Eye (tissue), 1 donor: ENCODE results near the gene MOB2.
"Not testable (repeated sequence)": the region's sequence is repeated elsewhere in the genome, so short reads cannot be mapped to it uniquely, and the experiment has no call there.

Source experiments
- DNase-seq: peaks from one replicate; pipeline ENCODE4 v3.0.0-alpha.2; 2015

Gene MOB2

DNA sequence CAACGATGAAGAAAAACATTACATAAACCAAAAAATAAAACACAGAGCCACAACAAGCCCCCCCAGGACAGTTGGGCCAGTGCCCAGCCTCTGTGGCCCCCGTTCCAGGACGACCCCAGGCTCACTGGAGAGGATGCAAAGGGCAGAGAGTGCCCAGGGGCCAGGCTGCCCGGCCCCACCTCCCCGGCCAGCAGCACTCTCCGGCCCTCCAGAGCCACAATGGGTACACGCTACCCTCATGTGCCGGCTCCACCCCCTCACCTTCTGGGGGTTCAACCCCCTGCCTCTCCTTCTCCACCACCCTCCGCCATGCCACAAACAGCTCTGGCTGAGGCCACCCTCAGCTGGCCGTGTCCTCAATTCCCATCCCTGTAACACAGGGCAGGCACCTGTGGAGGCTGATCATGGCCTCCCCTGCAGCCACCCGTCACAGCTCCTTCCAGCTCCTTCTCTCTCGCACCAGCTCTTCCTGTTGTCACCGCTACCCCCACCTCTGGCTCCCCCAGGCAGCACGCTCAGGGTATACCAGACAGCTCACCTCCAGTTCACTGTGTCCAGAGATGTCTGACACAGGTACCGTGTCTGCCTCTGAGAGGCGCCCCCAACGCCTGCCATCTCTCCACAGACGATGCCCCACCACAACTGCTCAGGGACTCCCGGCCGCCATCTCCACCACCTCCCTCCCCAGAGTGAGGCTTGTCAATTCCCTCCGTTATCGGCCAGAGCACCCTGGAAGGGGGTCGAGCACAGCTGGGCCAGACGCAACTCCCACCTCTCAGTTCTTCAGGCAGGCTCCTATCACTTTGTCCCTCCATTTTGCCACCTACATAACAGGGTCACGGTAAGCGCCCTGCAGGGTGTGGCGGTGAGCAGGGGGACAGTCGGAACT, 30.8 kb upstream of the MOB2 start:
- DNase-seq, result no peak

DNA sequence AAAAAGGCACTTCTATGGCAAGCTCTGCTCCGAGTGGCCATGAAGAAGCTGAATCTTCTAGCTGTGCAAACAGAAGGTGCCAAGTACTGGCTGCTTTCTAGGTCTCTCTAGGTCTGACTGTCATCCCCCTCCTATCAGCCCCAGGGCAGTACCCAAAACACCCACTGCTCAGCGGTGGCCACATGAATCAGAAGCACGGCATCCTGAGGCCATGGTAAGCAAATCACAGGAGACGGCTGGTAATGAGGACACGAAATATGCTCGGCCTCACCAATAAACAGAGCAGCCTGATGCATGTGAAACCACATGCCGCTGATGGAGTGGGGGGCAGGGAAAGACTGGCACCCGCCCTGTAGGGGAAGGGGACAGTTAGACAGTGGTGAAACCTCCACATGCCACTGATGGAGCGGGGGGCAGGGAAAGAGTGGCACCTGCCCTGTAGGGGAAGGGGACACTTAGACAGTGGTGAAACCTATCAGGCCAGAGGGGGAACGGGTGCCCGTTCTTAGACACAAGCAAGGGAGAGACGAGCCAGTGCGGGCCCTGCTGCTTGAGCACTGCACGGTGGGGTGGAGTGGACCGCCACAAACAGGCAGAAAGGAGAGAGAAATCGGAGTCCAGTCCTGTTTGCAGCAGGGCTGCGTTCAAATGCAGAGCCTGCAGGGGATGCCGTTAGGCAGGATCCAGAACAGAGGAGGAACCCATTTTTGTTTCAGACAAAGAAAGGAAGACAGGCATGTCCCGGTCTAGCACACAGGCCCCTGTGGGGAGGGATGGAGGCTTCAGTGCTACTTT, 29.9 kb upstream of the MOB2 start:
- DNase-seq, result no peak

DNA sequence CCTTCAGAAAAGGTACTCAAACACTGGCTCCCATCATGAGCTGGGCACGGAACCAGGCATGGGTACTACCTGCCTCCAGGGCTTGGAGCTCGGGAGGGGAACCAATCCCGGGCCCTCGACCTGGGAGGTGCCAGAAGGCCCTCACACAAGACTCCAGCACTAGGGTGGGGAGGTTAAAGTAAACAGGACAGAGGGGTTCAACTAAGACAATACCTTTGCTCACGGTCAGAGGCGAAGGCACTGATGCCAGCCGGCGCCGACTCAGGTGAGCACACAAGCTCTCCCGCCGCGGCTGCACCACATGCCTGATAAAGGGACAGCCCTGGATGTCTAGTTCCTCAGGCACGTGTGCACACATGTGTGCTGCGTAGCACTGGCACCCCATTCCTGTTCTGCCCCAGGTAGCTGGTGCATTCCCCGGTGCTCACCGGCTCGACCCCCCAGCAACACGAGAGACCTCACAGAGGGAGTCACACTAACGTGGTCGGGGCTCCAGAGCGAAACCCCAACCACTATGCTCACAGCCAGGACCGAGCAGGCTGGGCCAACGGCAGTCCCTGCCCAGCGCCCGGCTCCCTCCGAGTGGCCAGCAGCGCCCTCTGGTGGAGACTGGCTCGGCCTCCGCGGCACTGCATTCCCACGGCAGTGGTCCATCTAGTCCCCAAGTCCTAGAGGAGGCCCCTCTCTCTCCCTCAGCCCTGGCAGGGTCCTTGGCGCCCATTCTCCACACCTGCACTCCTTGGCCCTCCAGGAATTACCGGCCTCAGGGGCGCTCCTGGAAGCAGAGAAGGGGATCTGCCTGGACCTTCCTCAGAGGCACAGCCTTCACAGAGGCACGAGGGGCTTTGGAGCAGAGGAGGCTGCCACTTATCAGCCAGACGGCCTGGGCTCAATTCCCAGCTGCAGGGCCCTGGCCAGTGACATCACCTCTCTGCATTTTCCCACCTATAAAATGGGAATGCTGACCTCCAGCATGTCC, 28.8 kb upstream of the MOB2 start:
- peak; percentile 94 for DNase-seq

DNA sequence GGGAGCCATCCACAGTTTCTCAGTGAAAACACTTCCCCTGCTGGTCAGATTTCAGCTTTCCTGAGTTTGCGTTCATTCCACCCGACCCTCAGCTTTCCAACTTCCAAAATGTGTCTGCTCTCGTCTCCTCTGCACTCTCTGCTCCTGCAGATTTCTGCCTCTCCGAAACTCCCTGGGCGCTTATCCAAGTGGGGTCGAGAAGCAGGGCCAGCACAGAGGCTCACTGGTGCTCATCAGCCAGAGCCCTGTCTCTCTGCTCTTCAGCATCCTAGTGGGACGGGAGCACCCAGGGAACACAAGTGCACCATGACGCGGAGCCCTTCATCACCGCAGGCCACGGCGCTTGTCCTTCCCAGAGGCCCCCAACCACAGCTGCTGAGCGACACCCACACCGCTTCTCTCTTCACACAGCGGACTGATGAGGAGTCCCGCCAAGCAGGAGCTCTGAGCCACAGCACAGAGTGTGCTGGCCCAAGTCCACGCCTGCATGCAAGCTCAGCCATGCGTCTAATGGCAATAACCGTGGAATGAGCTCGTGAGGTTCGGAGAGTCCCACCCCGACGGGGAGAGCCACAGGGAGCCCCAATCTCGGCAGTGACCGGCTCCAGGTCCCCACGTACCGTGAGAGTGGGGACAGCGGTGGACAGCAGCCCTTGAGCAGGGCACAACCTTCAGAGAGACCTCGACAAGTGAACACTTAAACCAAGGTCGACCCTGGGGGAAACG, 27.9 kb upstream of the MOB2 start:
- no peak for DNase-seq

DNA sequence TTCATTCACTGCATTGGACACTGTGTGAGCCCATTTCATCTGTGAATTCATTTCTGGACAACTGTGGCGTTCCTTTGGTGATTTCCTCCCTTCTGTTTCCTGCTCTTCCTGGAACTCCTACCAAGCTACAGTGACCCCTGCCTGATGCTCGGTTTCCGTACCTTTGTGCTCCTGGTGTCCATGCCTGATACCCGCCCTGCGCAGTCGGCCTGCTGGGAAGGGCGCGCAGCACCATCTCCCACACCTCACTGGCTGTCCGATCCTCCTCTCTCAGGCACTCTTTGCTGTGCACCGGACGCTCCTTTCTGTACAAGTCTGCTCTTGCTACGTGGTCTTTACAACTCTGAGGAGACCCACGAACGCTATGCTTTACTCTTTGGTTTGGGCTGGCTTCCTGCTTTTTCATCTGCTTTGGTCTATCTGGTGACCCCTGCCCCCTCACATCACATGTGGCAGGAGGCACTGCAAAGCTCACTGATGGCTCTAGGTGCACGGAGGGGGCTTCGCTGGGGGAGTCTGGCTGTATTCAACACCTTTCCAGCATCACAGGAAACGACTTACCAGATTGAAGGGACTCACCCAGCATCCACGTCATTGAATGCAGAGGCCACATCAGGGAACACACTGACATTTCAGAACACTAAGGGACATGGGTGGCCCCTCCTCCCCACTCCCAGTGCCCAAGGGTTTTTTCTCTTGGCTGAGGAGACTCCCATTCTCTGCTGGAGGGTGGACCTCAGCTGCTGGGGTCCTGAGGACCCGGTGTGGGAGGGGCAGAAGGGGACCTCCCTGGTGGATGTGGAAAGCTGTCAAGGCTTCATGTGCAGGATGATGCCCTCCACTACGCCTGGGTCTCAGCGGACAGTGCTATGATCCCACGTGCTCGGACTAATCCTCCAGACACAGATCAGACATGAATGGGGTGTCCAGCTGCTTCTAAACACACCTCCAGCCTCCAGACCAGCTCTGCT, 27.0 kb upstream of the MOB2 start:
- DNase-seq, result no peak

DNA sequence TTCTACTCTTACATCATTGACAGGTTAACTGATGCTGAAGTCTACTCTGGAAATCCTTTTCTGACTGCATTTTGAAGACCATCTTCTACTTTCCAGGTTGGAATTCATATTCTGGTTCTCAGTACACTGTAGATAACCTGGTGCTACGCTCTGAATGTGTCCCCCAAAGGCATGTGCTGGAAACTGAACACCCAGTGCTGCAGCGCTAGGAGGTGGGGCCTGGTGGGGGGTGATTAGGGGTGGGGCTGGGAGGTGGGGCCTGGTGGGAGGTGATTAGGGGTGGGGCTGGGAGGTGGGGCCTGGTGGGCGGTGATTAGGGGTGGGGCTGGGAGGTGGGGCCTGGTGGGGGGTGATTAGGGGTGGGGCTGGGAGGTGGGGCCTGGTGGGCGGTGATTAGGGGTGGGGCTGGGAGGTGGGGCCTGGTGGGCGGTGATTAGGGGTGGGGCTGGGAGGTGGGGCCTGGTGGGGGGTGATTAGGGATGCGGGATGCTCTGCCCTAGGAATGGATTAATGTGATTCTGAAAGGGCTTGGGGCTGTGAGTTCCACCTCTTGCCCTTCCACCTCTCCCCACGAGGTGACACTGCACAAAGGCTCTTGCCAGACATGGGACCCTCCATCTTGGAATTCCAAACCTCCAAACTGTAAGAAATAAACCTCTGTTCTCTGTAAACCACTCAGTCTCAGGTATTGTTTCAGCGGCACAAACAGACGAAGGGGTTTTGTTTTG, 26.1 kb upstream of the MOB2 start:
- not testable (repeated sequence) for DNase-seq

DNA sequence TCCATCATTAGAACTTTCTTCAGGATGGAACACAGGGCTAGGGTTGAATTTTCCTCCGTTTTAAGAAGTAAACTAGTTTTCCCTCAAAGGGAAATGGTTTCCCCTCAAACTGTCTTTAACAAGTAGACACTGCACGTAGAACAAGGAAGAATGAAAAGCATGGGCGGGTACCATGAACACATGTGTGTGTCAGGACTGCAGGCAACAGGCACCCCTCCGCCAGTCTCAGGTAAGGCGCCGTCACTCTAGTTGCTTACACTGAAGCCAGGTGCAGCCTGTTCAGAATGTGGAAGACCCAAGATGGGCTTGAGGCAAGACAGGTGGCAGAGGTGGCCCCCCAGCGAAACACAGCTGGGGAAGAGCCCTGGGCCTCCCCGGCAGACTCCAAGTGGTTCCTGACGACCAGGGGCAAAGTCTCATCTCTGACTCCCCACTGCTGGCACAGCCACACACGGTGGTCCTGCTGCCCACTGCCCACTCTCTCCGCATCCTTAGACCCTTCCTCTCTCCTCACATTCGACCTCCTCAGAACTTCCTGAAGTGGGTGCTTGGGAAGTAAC, 25.4 kb upstream of the MOB2 start:
- DNase-seq, result no peak

DNA sequence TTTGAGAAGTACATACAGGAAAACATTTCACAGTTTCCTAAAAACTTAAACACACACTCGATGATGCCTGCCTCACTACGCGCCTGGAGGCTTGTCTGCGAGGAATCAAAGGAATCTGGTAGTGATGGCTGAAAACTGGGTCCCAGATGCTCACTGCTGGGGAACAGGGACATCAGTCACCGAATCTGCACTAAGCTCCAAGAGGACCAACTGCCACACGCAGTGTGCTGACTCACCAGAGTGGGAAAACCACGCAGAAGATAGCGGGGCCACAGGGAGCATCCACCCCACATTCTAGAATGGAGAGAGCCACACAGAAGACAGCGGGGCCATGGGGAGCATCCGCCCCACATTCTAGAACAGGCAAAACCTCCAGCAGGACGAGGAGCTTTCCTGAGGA, 24.3 kb upstream of the MOB2 start:
- DNase-seq, result no peak

DNA sequence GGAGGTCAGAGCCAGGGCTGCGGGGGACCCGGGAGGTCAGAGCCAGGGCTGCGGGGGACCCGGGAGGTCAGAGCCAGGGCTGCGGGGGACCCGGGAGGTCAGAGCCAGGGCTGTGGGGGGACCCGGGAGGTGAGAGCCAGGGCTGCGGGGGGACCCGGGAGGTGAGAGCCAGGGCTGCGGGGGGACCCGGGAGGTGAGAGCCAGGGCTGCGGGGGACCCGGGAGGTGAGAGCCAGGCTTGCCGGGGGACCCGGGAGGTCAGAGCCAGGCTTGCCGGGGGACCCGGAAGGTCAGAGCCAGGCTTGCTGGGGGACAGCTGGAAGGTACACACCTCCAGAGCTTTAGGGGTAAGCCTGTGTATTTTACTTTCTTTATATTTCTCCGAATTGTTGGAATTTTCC, 23.8 kb upstream of the MOB2 start:
- DNase-seq, result not testable (repeated sequence)

DNA sequence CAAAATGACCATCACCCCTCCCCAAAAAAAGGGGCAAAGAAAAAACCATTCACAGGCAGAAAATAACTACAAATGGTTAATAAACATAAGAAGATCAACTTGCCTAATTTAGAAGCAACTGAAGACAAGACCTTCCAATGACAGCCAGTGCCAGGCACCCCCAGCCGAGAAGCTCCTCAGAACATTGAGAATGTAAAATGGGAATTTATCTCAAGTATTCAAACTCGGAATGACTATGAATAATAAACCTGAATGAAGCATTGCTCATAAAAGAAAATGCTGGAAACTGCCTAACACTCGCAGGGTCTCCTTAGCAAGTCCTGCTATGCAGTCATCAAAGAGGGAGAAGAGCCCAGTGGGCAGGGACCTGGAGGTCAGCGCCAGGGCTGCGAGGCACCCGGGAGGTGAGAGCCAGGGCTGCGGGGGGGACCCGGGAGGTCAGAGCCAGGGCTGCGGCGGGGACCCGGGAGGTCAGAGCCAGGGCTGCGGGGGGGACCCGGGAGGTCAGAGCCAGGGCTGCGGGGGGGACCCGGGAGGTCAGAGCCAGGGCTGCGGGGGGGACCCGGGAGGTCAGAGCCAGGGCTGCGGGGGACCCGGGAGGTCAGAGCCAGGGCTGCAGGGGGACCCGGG, 23.2 kb upstream of the MOB2 start:
- DNase-seq, result no peak

DNA sequence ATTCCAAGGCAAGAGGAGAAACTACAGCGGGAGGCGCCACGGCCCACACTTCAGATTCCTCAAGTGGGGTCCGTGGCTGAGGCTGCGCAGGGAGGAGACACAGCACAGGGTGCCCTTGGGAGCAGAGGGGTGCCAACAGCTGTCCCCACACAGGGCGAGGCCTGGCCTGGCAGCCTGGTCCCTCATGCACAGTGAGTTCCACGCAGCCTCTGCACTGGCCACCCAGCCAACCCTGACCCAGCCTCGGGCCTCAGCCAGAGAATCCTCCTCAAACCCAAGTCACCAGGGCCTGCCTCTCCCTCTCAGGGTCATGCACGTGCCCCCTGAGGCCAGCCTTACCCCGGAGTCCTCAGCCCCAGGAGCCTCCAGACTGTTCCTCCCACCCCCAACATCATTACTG, 22.4 kb upstream of the MOB2 start:
- DNase-seq, result no peak

DNA sequence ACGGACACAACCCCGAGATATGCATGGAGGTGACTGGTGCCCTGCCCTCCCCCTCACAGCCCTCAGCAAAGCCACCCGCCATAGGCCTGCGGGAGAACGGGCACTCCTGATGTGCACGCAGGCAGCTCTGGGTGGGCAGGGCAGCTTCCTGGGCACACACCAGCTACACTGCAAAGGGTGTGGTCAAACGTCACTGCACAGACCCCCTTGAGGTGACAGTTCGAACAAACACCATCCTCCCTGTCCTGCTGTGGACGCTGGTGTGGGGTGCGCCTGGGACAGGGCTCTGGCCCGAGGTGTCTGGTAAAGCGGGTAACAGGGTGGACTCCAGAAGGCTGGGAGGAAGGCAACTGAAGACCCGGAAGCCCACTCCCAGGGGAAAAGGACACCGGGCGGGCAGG, 21.9 kb upstream of the MOB2 start:
- no peak for DNase-seq

DNA sequence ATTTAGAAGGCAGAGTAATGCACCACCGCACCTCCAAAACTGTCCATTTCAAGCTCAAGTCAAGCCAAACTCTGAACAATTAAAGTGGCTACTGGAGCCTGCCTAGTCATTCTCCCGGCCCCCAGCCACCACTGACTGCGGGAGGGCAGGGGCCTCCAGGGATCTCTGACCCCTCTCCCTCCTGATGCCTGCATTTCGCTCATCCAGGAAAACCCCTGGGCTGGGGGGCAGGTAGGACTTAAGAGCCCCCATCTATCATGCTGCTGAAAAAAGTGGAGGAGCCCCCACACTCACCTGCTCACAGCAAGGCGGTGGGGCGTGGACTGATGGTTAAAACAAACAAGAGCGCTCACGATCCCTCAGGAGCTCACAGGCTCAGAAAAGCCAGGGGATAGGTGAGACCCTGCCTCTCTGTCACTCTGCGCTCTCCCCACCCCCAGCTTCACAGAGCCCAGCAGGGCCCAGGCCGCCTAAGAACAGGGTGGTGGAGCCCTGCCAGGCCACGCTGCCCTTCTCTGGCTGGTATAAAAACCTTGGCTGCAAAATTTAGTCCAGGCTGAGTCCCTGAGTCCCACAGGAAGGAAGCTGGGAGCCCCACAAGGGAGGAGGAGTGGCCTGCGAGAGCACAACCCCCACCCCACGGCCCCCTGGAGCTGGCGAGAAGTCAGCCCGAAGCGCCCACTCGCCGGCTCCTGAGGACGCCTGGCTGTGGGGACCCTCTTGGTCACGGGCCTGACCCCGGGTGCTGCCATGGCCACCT, 21.0 kb upstream of the MOB2 start:
- no peak for DNase-seq

DNA sequence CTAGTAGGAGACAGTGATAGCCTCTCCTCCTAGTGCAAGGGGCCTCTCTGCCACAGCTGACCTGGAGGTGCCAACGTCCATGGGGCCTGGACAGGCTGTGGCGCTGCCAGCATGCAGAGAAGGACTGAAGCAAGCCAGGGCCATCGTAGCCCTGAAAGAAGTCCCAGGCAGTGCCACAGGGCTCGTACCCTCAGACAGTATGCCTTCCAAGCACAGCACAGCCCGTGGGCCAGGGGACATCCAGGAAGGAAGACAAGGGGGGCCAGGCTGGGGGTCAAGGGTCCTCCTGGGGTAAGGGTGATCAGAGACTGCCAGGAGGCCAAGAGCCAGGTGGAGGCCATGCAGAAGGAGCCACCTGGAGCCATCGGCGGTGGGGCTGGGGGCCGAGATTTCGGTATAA, 20.4 kb upstream of the MOB2 start:
- DNase-seq, result no peak

DNA sequence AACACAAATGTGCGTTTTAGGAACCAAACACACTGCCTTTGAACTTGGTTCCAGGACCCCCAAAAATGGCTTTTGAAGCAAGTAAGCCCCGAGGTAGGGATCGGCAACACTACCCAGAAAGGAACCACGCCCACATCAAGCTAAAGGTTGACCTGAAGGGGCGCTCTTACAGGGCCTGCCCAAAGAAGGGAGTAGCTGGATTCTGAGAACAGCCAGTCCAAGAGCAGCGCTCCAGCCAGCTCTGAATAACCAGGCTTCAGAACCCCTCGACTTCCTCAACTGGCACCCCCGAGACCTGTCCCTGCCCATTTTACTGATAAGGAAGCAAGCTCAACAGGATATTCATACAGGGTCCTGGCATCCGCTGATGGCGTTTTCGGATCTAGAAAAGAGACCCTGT, 18.9 kb upstream of the MOB2 start:
- no peak for DNase-seq

DNA sequence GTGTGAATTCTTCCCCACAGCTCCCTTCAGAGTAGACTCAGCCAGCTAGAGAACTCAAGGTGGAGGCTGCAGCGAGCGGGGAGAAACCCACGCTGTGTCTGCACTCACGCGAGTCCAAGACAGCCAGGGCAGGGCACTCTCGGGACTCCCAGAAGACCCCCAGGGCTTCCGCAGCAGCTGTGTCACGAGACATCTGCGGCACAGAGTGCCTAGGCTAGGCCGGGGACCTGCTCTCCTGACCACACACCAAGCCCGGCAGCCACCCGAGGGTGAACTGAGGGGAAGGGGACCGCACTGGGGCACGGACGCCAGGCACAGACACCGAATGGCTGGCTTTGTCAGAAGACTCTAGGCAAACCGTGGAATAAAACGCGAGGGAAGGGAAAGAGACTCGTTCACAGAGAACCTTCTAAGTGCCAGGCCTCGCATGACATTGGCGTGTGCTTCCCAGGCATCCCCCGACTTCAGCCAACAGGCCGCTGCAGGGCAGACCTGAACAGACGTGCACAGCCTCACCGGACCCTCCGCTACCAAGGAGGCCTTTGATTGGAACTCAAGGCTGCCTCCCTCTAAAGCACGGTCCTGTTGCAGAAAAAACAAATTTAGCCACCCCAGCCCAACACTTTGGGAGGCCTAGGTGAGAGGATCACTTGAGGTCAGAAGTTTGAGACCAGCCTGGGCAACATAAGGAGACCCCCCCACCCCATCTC, 18.2 kb upstream of the MOB2 start:
- DNase-seq, result no peak

DNA sequence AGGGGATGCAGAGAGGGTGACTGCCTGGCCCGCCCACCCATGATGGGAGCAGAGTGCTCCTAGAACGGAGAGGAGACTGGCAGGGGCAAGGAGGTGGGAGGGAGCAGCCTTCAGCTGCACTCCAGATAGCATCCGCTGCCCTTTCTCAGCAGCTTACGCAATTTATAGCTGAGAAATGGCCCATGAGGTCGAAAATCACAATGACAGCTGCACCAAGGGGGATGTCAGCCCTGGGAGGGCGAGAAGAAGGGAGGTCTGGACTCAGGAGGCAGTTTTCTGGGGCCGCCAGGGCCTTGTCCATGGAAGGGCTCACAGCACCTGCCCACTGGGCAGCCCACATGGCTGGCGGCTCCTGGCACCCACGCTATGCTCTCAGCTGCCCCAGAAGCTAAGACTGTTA, 17.6 kb upstream of the MOB2 start:
- DNase-seq, result no peak

DNA sequence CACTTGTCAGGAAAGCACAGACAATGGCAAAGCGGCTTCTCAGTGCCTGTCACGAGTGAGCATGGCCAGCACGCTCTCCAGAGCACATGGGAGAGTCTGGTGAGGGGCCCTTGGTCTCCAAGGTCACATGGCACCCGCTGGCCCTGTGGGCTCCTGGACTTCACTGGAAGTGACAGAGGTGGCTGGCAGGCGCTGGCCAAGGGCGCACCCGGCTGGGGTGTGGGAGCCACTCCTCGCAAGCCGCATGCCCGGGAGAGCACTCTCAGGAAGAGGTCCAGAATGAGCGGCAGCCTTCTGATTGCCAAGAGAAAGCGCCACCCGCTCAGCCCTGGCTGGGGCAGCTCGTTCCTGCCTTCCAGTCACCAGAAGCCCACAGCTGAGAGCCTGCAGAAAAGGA, 17.1 kb upstream of the MOB2 start:
- DNase-seq, result peak; percentile 34
